LNCAP (cell line): ENCODE measurements around the gene UBASH3B.

Source experiments
- TF ChIP-seq, protein P1 (sequence below): fragments of 450-650 bp; IDR thresholded peaks from 2 replicates; pipeline ENCODE4 v1.5.1; 2017; ENCODE audit warnings: mild to moderate bottlenecking

UBASH3B gene

DNA sequence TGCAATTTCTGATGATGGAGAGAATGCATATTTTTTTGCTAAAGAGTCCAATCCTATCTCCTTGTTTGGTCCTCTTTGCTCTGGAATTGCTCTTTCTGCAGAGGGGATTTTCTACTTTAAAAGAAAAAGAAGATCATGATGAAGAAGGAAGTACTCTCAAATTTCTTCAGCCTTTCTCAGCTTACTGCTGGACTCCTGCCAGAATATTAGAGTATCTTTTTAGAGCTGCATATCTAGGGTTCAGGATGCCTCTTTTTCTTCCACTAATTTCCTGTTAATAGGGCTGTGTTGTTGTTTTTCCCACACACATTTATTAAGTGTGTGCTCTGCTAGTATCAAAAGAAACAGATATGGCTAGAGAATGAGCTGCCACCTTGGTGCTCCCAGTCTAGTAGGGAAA is 18.2 kb downstream of the UBASH3B start:
- TF ChIP-seq, protein P1, sequence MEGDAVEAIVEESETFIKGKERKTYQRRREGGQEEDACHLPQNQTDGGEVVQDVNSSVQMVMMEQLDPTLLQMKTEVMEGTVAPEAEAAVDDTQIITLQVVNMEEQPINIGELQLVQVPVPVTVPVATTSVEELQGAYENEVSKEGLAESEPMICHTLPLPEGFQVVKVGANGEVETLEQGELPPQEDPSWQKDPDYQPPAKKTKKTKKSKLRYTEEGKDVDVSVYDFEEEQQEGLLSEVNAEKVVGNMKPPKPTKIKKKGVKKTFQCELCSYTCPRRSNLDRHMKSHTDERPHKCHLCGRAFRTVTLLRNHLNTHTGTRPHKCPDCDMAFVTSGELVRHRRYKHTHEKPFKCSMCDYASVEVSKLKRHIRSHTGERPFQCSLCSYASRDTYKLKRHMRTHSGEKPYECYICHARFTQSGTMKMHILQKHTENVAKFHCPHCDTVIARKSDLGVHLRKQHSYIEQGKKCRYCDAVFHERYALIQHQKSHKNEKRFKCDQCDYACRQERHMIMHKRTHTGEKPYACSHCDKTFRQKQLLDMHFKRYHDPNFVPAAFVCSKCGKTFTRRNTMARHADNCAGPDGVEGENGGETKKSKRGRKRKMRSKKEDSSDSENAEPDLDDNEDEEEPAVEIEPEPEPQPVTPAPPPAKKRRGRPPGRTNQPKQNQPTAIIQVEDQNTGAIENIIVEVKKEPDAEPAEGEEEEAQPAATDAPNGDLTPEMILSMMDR = no peak

DNA sequence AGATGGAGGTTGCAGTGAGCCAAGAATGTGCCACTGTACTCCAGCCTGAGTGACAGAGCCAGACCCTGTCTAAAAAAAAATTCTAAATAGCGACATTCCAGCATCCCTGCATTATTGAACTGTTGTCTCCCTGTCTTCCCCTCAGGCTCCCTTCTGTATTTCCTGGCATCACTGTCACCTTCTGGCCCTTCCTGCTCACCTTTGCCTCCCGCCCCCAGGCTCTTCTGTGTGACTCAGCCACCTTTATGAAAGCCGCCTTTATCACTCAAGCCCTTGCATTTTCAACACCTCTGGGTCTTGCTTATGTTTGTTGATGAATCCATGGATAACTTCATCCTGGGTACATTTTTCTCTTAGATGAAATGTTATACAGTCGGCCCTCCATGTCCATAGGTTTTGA is 21.1 kb downstream of the UBASH3B start:
- TF ChIP-seq, protein P1 = no peak

DNA sequence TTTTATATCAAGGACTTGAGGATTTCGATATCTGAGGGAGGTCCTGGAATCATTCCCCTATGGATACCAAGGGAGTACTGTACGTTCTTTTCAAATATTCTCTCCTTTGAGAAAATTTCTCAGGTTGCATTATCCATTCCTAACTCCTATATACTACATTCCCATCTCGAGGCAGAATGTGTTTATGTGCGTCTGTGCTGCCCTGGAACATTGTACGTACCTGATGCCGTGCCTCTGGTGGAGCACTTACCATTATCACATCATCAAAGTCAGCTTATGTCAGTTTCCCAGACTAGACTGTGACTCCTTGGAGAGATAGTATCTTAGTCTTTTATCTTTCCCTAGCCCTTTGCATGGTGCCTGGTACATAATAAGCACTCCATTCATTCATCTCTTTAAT is 21.7 kb downstream of the UBASH3B start:
- TF ChIP-seq, protein P1 = no peak

DNA sequence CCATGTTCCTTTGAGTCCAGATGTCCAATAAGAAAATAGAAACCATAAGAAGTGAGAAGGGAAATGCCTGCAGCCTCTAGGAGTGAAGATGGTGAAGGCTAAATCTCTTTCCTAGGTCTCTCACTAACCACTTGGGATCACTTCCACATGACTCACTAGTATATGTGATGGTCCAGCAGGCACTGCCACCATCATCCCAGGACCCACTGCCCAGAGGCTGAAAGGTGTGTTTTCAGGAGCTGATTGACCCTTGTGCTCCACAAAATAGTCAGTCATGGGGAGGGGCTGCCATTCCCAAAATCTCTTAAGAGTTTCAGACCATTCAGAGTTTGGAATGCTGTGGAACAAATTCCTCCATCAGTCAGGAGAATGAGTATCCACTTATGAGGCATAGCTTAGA is 22.9 kb downstream of the UBASH3B start:
- TF ChIP-seq, protein P1 = no peak

DNA sequence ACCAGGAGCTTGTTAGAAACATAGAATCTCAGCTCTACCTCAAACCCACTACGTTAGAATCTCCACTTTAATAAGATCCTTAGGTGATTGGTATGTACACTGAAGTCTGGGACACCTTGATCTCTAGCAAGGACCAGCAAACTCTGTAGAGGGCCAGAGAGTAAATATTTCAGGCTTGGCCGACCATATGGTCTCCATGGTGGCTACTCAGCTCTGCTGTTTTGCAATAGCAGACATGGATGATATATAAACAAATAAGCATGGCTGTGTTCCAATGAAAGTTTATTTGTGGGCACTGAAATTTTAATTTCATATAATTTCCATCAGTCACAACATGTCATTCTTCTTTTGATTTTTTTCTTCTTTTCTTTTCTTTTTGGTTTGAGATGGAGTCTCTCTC is 23.9 kb downstream of the UBASH3B start:
- TF ChIP-seq, protein P1 = no peak

DNA sequence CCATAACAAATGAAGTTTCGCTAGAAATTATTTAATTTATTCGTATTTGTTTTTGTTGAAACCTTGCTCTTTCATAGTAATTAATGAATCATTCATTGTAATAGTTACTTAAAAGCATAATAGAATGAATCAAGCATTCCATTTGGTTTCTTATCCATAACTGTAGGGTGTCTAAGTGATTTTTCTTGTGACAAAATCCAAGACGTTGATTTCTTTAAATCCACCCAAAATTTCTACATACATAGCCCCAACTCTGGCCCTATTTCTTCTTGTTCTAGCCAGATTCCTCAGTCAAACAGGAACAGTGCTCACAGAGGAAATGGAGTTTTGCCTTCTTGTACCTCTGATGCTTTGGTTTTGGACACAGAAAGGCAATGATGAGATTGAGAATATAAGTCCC is 25.5 kb downstream of the UBASH3B start:
- TF ChIP-seq, protein P1 = no peak

DNA sequence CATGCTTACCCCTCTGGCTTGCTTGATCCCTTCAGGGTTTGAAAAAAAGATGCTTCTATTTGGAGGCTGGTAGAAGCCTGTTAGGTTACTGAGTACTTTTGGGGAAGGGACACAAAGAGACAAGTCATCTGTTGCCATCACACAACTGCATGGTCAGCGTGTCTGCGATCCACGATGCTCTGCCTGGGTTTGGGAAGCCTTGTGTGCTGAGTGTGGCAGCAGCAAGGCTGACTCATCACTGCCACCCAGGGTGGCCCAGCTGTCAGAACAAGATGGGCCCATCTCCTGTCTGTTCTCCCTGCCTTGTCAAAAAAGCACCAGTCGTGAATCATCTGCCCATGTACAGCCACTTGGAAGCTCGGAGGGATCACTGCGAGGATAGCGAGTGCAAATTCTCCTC is 26.2 kb downstream of the UBASH3B start:
- TF ChIP-seq, protein P1 = no peak

DNA sequence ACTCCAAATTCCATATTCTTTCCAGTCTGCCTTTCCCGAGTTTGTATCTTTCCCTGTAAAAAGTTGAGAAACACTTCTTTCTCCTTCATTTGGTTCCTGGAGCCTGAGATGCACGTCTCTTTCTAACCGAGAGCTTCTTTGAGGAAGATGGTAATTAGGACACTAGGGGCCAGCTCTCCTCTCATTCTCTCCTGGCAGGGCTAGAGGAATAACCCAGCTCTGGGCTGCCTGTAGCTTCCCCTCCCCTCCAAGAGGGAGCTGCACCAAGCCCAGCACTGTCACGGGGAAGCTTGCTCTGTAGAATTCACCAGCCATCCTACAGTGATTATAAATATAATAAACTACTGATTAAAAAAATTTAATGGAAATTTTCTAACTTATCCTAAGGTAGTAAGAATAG is 26.9 kb downstream of the UBASH3B start:
- TF ChIP-seq, protein P1 = no peak
